ENCODE data around the gene CTSE. TPM values are rescaled to one million over a fixed set of nuclear protein-coding genes. Genes with fewer than 3 reads are reported as not detected.

The CTSE gene
- total RNA-seq, 1 experiment from 2014 or later, result not detected

GRCh38 chr1:205978676-205979075 is 45.0 kb downstream of the CTSE start:
- Histone ChIP-seq H3K27me3 (ENCODE audit: control insufficient read depth, insufficient read depth, low read length) (no peaks in the 10 kb centered on the region; the same call in 1 of the 2 replicates), H3K4me3 (ENCODE audit: low read depth in 2 of 2, low read length in 2 of 2) (no peak overlapping the region), H3K27ac (ENCODE audit: low read length) (no peak overlapping the region), H3K9me3 (ENCODE audit: control insufficient read depth, insufficient read depth, low read depth, low read length) (no peaks in the 10 kb centered on the region), H3K36me3 (ENCODE audit: control insufficient read depth, insufficient read depth, low read length) (no peaks in the 10 kb centered on the region), H3K4me1 (ENCODE audit: control insufficient read depth, insufficient read depth, low read length) (no peaks in the 10 kb centered on the region)
- ATAC-seq, result no peak; the same call in 1 of the 2 replicates
- BruUV-seq (replicated peaks), result no TSS peak
- ChIA-PET CTCF (interaction anchor here (4.0 kb wide), 1 partner anchor 59 kb away, joined by 116 read pairs; no protein-coding TSS in a partner anchor), POLR2A (no interaction called here)
- intact Hi-C loops (cut with micrococcal nuclease; ENCODE audit: unreplicated experiment) (no loop called here), in situ Hi-C loops (cut with HindIII; ENCODE audit: low pct_unique_long_range_greater_than_20kb, low sequenced_read_pairs) (no loop called here)
- no peak for DNase-seq (ENCODE audit: low read depth, low spot score)
- TF ChIP-seq, protein P1, sequence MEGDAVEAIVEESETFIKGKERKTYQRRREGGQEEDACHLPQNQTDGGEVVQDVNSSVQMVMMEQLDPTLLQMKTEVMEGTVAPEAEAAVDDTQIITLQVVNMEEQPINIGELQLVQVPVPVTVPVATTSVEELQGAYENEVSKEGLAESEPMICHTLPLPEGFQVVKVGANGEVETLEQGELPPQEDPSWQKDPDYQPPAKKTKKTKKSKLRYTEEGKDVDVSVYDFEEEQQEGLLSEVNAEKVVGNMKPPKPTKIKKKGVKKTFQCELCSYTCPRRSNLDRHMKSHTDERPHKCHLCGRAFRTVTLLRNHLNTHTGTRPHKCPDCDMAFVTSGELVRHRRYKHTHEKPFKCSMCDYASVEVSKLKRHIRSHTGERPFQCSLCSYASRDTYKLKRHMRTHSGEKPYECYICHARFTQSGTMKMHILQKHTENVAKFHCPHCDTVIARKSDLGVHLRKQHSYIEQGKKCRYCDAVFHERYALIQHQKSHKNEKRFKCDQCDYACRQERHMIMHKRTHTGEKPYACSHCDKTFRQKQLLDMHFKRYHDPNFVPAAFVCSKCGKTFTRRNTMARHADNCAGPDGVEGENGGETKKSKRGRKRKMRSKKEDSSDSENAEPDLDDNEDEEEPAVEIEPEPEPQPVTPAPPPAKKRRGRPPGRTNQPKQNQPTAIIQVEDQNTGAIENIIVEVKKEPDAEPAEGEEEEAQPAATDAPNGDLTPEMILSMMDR (IDR thresholded peaks at IDR 0.05), result no peak
- no peak for TF ChIP-seq POLR2AphosphoS5 (IDR thresholded peaks at IDR 0.05; ENCODE audit: low read depth, low read length)
- no peak for TF ChIP-seq TCF7L2 (IDR thresholded peaks at IDR 0.05; ENCODE audit: low read depth, low read length)
- TF ChIP-seq REST (IDR thresholded peaks at IDR 0.05; ENCODE audit: insufficient read depth in 1 of 2, low read depth in 2 of 2, low read length in 1 of 2), result no peak
- no peak for TF ChIP-seq SIN3A (IDR thresholded peaks at IDR 0.05; ENCODE audit: borderline replicate concordance, insufficient read depth, low read depth, low read length)

DNA sequence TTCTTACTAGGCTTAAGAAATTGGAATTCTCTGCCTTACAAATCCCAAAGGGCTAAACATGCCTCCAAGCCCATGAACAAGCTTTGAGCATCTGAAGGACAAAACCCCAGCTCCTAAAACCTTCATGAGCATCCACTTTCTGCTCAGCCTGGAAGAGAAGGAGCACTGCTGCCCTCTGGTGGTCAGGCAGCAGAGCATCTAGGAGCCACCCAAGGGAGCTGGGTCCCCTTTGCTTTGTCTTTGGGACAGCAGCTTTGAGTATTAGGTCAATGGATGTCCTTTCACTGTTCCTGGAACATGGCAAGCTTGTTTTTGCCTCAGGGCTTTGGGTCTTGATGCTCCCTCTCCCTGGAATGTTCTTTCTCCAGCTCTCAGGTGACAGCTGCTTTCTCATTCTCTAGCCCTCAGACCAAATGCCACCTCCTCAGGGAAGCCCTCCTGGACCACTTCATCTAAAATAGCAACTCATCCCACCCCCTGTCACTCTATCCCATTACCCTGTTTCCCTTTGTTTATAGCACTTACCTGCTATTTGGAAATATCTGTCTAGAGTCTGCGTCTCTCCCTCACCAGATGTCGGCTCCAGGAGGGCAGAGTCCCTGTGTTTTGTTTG is 46.2 kb downstream of the CTSE start:
- Histone ChIP-seq H3K27ac (ENCODE audit: low read length) (no peak overlapping the region), H3K36me3 (ENCODE audit: control insufficient read depth, insufficient read depth, low read length) (no peaks in the 10 kb centered on the region), H3K27me3 (ENCODE audit: control insufficient read depth, insufficient read depth, low read length) (no peaks in the 10 kb centered on the region; the same call in 1 of the 2 replicates), H3K4me3 (ENCODE audit: low read depth in 2 of 2, low read length in 2 of 2) (no peak overlapping the region), H3K4me1 (ENCODE audit: control insufficient read depth, insufficient read depth, low read length) (no peaks in the 10 kb centered on the region), H3K9me3 (ENCODE audit: control insufficient read depth, insufficient read depth, low read depth, low read length) (no peaks in the 10 kb centered on the region)
- DNase-seq (ENCODE audit: low read depth, low spot score) (peak; percentile 71), ATAC-seq (peak; percentile 96)
- BruUV-seq (replicated peaks), result no TSS peak
- intact Hi-C loops (cut with micrococcal nuclease; ENCODE audit: unreplicated experiment) (loop anchor here (1.0 kb wide), 2 partner anchors 58 to 186 kb away; no protein-coding TSS in a partner anchor), in situ Hi-C loops (cut with HindIII; ENCODE audit: low pct_unique_long_range_greater_than_20kb, low sequenced_read_pairs) (no loop called here)
- POLR2A ChIA-PET, result interaction anchor here (0.9 kb wide), 1 partner anchor 60 kb away, joined by 3 read pairs; no protein-coding TSS in a partner anchor
- TF ChIP-seq, protein P1 (IDR thresholded peaks at IDR 0.05), result peak; percentile 94
- no peak for TF ChIP-seq REST (IDR thresholded peaks at IDR 0.05; ENCODE audit: insufficient read depth in 1 of 2, low read depth in 2 of 2, low read length in 1 of 2)
- CTCF ChIA-PET, result interaction anchor here (0.6 to 4.0 kb wide), 26 partner anchors 9 to 319 kb away, joined by 3 to 116 read pairs (median 4); partner anchors contain the start of genes PM20D1, RAB7B and SLC26A9

Measured in Panc1 (cell line).